Heart left ventricle (tissue), 16 donors: ENCODE measurements around the gene BFAR. TPM values are rescaled to one million over a fixed set of nuclear protein-coding genes. Genes with fewer than 3 reads are reported as not detected.

Source experiments
- ATAC-seq, 4 donors: fragments of 200-7000 bp; cut with Tn5 transposase; one replicate each; pipeline ENCODE4 v1.9.1; 2020 to 2022; ENCODE audit warnings: moderate library complexity in 4 of 4, mild to moderate bottlenecking in 3 of 4, moderate number of reproducible peaks in 1 of 4
- DNase-seq, 5 donors: peaks; one replicate each; pipeline ENCODE4 v3.0.0-alpha.2; 2020
- H3K27ac ChIP-seq, 12 donors: fragments of 200-600 bp; sonication (generic) in 4 of 12; one replicate each; pipeline versions ENCODE4 v1.5.0 to v1.8.0; 2016 to 2022; ENCODE audit warnings: mild to moderate bottlenecking in 2 of 12
- H3K27me3 ChIP-seq, 9 donors: fragments of 200-600 bp; sonication (generic) in 2 of 9; one replicate each; pipeline versions ENCODE4 v1.5.1 to v1.8.0; 2016 to 2022; ENCODE audit warnings: mild to moderate bottlenecking in 3 of 9
- H3K36me3 ChIP-seq, 9 donors: fragments of 200-600 bp; sonication (generic) in 2 of 9; one replicate each; pipeline versions ENCODE4 v1.5.0 to v1.8.0; 2018 to 2022; ENCODE audit warnings: mild to moderate bottlenecking in 2 of 9
- H3K4me1 ChIP-seq, 12 donors: fragments of 200-600 bp; sonication (generic) in 4 of 12; one replicate each; pipeline versions ENCODE4 v1.5.0 to v1.8.0; 2016 to 2022; ENCODE audit warnings: mild to moderate bottlenecking in 3 of 12
- H3K4me3 ChIP-seq, 12 donors: fragments of 200-600 bp; sonication (generic) in 4 of 12; one replicate each; pipeline versions ENCODE4 v1.5.0 to v1.8.0; 2017 to 2022; ENCODE audit warnings: mild to moderate bottlenecking in 9 of 12, moderate library complexity in 4 of 12
- H3K9me3 ChIP-seq, 12 donors: fragments of 200-600 bp; sonication (generic) in 4 of 12; one replicate each; pipeline versions ENCODE4 v1.5.0 to v1.8.0; 2016 to 2022; ENCODE audit warnings: mild to moderate bottlenecking in 1 of 12
- CTCF ChIP-seq, 12 donors: fragments of 200-600 bp; sonication (generic) in 4 of 12; IDR thresholded peaks; one replicate each; pipeline versions ENCODE4 v1.5.0 to v1.8.0; 2018 to 2022; ENCODE audit warnings: antibody characterized with exemption in 12 of 12, mild to moderate bottlenecking in 5 of 12
- POLR2A ChIP-seq, 2 donors: fragments of 450-650 bp; IDR thresholded peaks; one replicate each; pipeline ENCODE4 v1.6.1; 2017; ENCODE audit warnings: antibody characterized with exemption in 2 of 2, mild to moderate bottlenecking in 2 of 2, moderate library complexity in 2 of 2
- WGBS, 4 donors: extraction: QIAGEN DNeasy Blood & Tissue Kit in 2 of 4; methylation state at CpG; one replicate each; pipeline versions ENCODE4 v1.1.5 to v1.1.7; 2013 to 2018; 5-methylcytosine and 5-hydroxymethylcytosine counted together
- intact Hi-C, 10 donors: fragments of 100-400 bp; cut with DNase I; formaldehyde crosslinking; loops; one replicate each; pipeline versions ENCODE4 v1.11.1 to v1.14.2; 2022
- long read RNA-seq, 3 donors: library from polyadenylated mRNA; unstranded; transcript quantifications; one replicate each; pipeline ENCODE4 v2.0.0, GENCODE V29; 2020 to 2021
- polyA plus RNA-seq, 2 donors: library from polyadenylated mRNA; stranded (reverse); fragments of 200-250 nt; gene quantifications; one replicate each; pipeline ENCODE4 v1.2.3, GENCODE V29; 2013
- total RNA-seq, 9 donors: library from RNA; depleted of rRNA in 2 of 9; stranded (reverse); fragments of >200 nt in 2 of 9; fragmentation: NEBNext Ultra II Directional in 3 of 9; extraction: Animal tissue kit (Norgen Biotek cat#: 25700) in 3 of 9; gene quantifications; one replicate each; pipeline versions ENCODE4 v1.1.0 to v1.2.4, GENCODE V29; 2016 to 2023
- donor health status: ischemic (EF 13 %, LVEDD 7.1; RV severe dilation, severe dysfunction).
- donor health status: healthy with polysubstance abuse.
- donor health status: DM: no; HTN: yes; CAD: no.
- donor health status: DM: no; HTN: no; CAD: no.
- donor health status: ischemic (EF 25% LVEDD 6.9; RV normal size, moderate dysfunction).
- donor health status: ischemic (EF 25% LVEDD 5.7; RV mildly dilated, moderate dysfunction).
- donor health status: healthy.
- donor health status: DM: yes; HTN: yes; CAD: no.
- donor health status: ischemic (EF 35%, LVEDD 5.7; RV mildly dilated, moderate dysfunction).
- donor health status: nonischemic (EF 11% LVEDD 7.7; RV severe dilation, severe dysfunction).
- donor health status: DM: yes; HTN: yes; CAD: no.
- donor health status: PGD.
- donor health status: ischemic (EF 29% LVEDD 5.4; RV normal size, mild dysfunction).
- donor health status: nonischemic (EF 23%, LVEDD 6.1; RV moderate dilation, normal function).

Gene BFAR
- total RNA-seq (10 to 100 TPM; 30.0 to 47.9 (median 37.2) TPM), polyA plus RNA-seq (10 to 100 TPM; 21.5 to 52.6 TPM)
- long read RNA-seq, donor 1, transcript BFAR-201 (8 exons, 3,039 nt): major isoform, 26 of 38 reads
- long read RNA-seq, donor 1, partial matches to known transcripts: 6 of 38 reads
- long read RNA-seq, donor 1, other reads (novel, unspliced or antisense): 1 of 38 reads
- long read RNA-seq, donor 2, transcript BFAR-203 (4 exons, 1,414 nt): minor isoform, 8 of 246 reads
- long read RNA-seq, donor 2, transcript BFAR-201 (8 exons, 3,039 nt): major isoform, 189 of 246 reads
- long read RNA-seq, donor 2, partial matches to known transcripts: 20 of 246 reads
- long read RNA-seq, donor 2, other reads (novel, unspliced or antisense): 28 of 246 reads
- long read RNA-seq, donor 3, transcript BFAR-201 (8 exons, 3,039 nt): major isoform, 35 of 41 reads
- long read RNA-seq, donor 3, partial matches to known transcripts: 1 of 41 reads
- long read RNA-seq, donor 3, other reads (novel, unspliced or antisense): 2 of 41 reads

- intact Hi-C loops: no loop called here
- TF ChIP-seq CTCF (IDR thresholded peaks at IDR 0.05) (no peak), POLR2A (IDR thresholded peaks at IDR 0.05) (peak; percentile 92 to 98)
Measured at GRCh38 chr16:14632693-14633569, at the start of gene BFAR. Gene BFAR (plus strand): TSS chr16:14632951. CDS start chr16:14644347, 11,396 bp downstream.

GRCh38 chr16:14585287-14585686 lies 47.5 kb upstream of the BFAR start:
- H3K4me1 ChIP-seq: no peaks in the 10 kb centered on the region
- WGBS, 4 donors: 93 to 98% (median 95%) methylated on average over 3 of the region's 3 CpGs
- no peak overlapping the region for H3K27ac ChIP-seq
- DNase-seq (no peak), ATAC-seq (no peak)
- H3K27me3 ChIP-seq: no peaks in the 10 kb centered on the region
- intact Hi-C loops: no loop called here
- peaks cover 0 to 100% (median 99%) of the 10 kb centered on the region in 9 donors for H3K36me3 ChIP-seq
- no peak for TF ChIP-seq CTCF (IDR thresholded peaks at IDR 0.05)
- no peak for TF ChIP-seq POLR2A (IDR thresholded peaks at IDR 0.05)
- H3K4me3 ChIP-seq: no peak overlapping the region
- no peaks in the 10 kb centered on the region for H3K9me3 ChIP-seq

More at GRCh38 chr16:14632693-14633569, at the start of gene BFAR:
- peak; percentile 93 to 97 (median 96) for ATAC-seq
- Histone ChIP-seq H3K4me1 (peaks cover 5 to 65% (median 42%) of the 10 kb centered on the region in 12 donors), H3K27ac (peak within 1 kb of the TSS; percentile 77 to 98 (median 94)), H3K36me3 (peaks cover 0 to 17% (median 10%) of the 10 kb centered on the region in 9 donors), H3K27me3 (no peaks in the 10 kb centered on the region), H3K4me3 (peak within 1 kb of the TSS; percentile 82 to 98 (median 95)), H3K9me3 (no peaks in the 10 kb centered on the region)
- 0 to 1% (median 1%) methylated on average over 28 to 69 of the region's 69 CpGs for WGBS, 4 donors
- DNase-seq: peak; percentile 99 to 100 (median 99)

- Histone ChIP-seq H3K36me3 (peaks cover 0 to 100% (median 99%) of the 10 kb centered on the region in 9 donors), H3K27ac (no peak overlapping the region), H3K4me1 (no peaks in the 10 kb centered on the region), H3K27me3 (no peaks in the 10 kb centered on the region), H3K4me3 (no peak overlapping the region), H3K9me3 (no peaks in the 10 kb centered on the region)
- 92 to 99% (median 96%) methylated on average over 3 of the region's 3 CpGs for WGBS, 4 donors
- intact Hi-C loops: no loop called here
- TF ChIP-seq POLR2A (IDR thresholded peaks at IDR 0.05): no peak
- TF ChIP-seq CTCF (IDR thresholded peaks at IDR 0.05): no peak
- DNase-seq: no peak
- no peak for ATAC-seq
Measured at GRCh38 chr16:14586637-14587305, 46.0 kb upstream of the BFAR start.
